Endometrium (tissue), 2 donors: ENCODE measurements around the gene CERS6.
"Not testable (repeated sequence)": the region's sequence is repeated elsewhere in the genome, so short reads cannot be mapped to it uniquely, and the experiment has no call there.

Source experiments
- FAIRE-seq: peaks from 2 replicates; lab custom pipeline; 2012; peaks lifted over from hg19 to GRCh38; lab: Jason Lieb, UNC
- donor health status: control.
- donor health status: control.

CERS6 gene

GRCh38 chr2:168455645-168456520, at the start of gene CERS6:
Gene CERS6 (plus strand): TSS chr2:168456272. CDS start chr2:168456449, 177 bp downstream.
- FAIRE-seq = no peak

- not testable (repeated sequence) for FAIRE-seq
These were observed 43.8 kb upstream of the CERS6 start for GRCh38 chr2:168412301-168412700.

GRCh38 chr2:168413101-168413500, 43.0 kb upstream of the CERS6 start:
- not testable (repeated sequence) for FAIRE-seq

- no peak for FAIRE-seq
These were observed 39.5 kb upstream of the CERS6 start for GRCh38 chr2:168416555-168416954.

- no peak for FAIRE-seq
These were observed 33.5 kb upstream of the CERS6 start for GRCh38 chr2:168422584-168422983.

GRCh38 chr2:168424112-168424951, 31.7 kb upstream of the CERS6 start:
- no peak for FAIRE-seq

- no peak for FAIRE-seq
These were observed 31.1 kb upstream of the CERS6 start for GRCh38 chr2:168424971-168425370.

- no peak for FAIRE-seq
These were observed 29.2 kb upstream of the CERS6 start for GRCh38 chr2:168426861-168427260.

GRCh38 chr2:168427451-168427850, 28.6 kb upstream of the CERS6 start:
- FAIRE-seq = peak; percentile 41

GRCh38 chr2:168428431-168428830, 27.6 kb upstream of the CERS6 start:
- no peak for FAIRE-seq

GRCh38 chr2:168429988-168430387, 26.1 kb upstream of the CERS6 start:
- FAIRE-seq = no peak

GRCh38 chr2:168430431-168430830, 25.6 kb upstream of the CERS6 start:
- no peak for FAIRE-seq

GRCh38 chr2:168431301-168432024, 24.6 kb upstream of the CERS6 start:
- FAIRE-seq = no peak

GRCh38 chr2:168432100-168432499, 24.0 kb upstream of the CERS6 start:
- no peak for FAIRE-seq

- FAIRE-seq = no peak
These were observed 23.4 kb upstream of the CERS6 start for GRCh38 chr2:168432565-168433186.

GRCh38 chr2:168433527-168433926, 22.5 kb upstream of the CERS6 start:
- FAIRE-seq = no peak

- FAIRE-seq = no peak
These were observed 21.9 kb upstream of the CERS6 start for GRCh38 chr2:168434146-168434545.

GRCh38 chr2:168436840-168437239, 19.2 kb upstream of the CERS6 start:
- FAIRE-seq = no peak

GRCh38 chr2:168438553-168438952, 17.5 kb upstream of the CERS6 start:
- FAIRE-seq = no peak

- peak; percentile 45 for FAIRE-seq
These were observed 16.5 kb upstream of the CERS6 start for GRCh38 chr2:168439536-168439935.

GRCh38 chr2:168441214-168441872, 14.7 kb upstream of the CERS6 start:
- FAIRE-seq = no peak
